ENCODE data around the gene STK10. TPM values are rescaled to one million over a fixed set of nuclear protein-coding genes. Genes with fewer than 3 reads are reported as not detected.
"Not testable (repeated sequence)": the region's sequence is repeated elsewhere in the genome, so short reads cannot be mapped to it uniquely, and the experiment has no call there.

STK10 gene
- total RNA-seq, 1 experiment from 2014 or later, result 24.9 TPM

DNA sequence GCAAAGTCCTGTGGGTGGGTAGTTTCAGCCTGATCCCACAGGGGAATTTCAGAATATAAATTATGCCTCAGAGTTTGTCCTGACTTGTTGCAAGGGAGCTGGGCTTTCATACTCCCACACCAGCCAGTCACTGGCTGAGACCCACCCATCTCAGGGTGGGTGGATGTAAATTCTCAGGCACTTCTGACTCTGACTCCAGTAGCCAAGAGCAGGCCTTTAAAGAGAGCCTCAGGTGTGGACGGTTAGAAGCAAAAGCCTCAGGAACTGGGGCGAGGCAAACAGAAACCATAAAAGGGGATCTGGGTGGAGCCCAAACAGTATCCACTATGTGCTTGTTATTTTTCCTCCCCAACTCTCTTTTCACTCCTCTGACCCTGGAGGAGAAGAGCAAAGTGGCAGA lies 153.0 kb downstream of the STK10 start:
- no peaks in the 10 kb centered on the region for H3K9me2 ChIP-seq (replicated peaks; ENCODE audit: insufficient read depth, low read length)
- no peaks in the 10 kb centered on the region for H3K9me3 ChIP-seq (ENCODE audit: low read length)
- H4K20me1 ChIP-seq (ENCODE audit: insufficient read depth, low read depth, low read length), result no peaks in the 10 kb centered on the region
- H3K4me3 ChIP-seq (ENCODE audit: low read length), result no peak overlapping the region
- H3K4me1 ChIP-seq (ENCODE audit: low read length), result no peaks in the 10 kb centered on the region
- H3K4me2 ChIP-seq (ENCODE audit: low read depth, low read length, poor library complexity, severe bottlenecking), result no peak overlapping the region
- no peak overlapping the region for H3K9ac ChIP-seq (ENCODE audit: low read length)
- DNase-seq, result no peak
- H2AFZ ChIP-seq (ENCODE audit: low read length), result no peak overlapping the region
- H3K27ac ChIP-seq (ENCODE audit: low read length), result no peak overlapping the region
- H3K36me3 ChIP-seq (ENCODE audit: insufficient read depth, low read length), result no peaks in the 10 kb centered on the region
- no peaks in the 10 kb centered on the region for H3K27me3 ChIP-seq (ENCODE audit: low read length)
- H3K79me2 ChIP-seq (ENCODE audit: low read length), result no peaks in the 10 kb centered on the region

DNA sequence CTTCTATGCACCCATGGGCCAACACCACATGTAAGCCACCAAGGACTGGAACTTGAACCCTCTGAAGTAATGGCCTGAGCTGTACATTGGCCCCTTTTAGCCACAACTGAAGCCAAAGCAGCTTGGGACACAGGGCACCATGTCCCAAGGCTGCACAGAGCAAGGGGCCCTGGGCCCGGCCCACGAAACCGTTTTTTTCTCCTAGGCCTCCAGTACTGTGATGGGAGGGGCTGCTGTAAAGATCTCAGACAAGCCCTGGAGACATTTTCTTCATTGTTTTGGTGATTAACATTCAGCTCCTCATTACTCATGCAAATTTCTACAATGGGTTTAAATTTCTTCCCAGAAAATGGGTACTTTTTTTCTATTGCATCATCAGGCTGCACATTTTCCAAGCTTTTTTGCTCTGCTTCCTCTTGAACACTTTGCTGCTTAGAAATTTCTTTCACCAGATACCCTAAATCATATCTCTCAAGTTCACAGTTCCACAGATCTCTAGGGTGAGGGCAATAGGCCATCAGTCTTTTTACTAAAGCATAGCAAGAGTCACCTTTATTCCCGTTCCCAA lies 156.0 kb downstream of the STK10 start:
- no peak overlapping the region for H3K27ac ChIP-seq (ENCODE audit: low read length)
- H3K9me3 ChIP-seq (ENCODE audit: low read length), result no peaks in the 10 kb centered on the region
- no peak overlapping the region for H2AFZ ChIP-seq (ENCODE audit: low read length)
- H3K36me3 ChIP-seq (ENCODE audit: insufficient read depth, low read length), result no peaks in the 10 kb centered on the region
- no peak overlapping the region for H3K9ac ChIP-seq (ENCODE audit: low read length)
- H3K9me2 ChIP-seq (replicated peaks; ENCODE audit: insufficient read depth, low read length), result no peaks in the 10 kb centered on the region
- H3K4me2 ChIP-seq (ENCODE audit: low read depth, low read length, poor library complexity, severe bottlenecking), result no peak overlapping the region
- H3K79me2 ChIP-seq (ENCODE audit: low read length), result no peaks in the 10 kb centered on the region
- DNase-seq, result no peak
- peaks cover 8% of the 10 kb centered on the region for H3K4me1 ChIP-seq (ENCODE audit: low read length)
- H3K4me3 ChIP-seq (ENCODE audit: low read length), result no peak overlapping the region
- no peaks in the 10 kb centered on the region for H3K27me3 ChIP-seq (ENCODE audit: low read length)
- no peaks in the 10 kb centered on the region for H4K20me1 ChIP-seq (ENCODE audit: insufficient read depth, low read depth, low read length)

DNA sequence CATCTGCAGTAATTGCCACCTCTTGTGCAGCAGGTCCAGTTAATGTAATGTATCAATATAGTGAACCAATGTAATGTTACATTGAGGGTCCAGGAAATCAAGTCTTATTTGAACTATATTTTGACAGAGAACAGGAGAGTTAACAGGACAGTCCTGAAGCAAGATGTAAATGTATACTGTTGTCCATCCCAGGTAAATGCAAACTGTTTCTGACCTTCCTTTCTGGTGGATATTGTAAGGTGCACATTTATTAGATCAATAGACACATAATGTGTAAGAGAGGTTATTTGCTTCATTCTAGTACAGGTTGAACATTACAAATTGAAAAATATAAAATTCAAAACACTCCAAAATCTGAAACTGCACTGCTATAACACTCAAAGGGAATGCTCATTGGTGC lies 158.1 kb downstream of the STK10 start:
- no peaks in the 10 kb centered on the region for H4K20me1 ChIP-seq (ENCODE audit: insufficient read depth, low read depth, low read length)

DNA sequence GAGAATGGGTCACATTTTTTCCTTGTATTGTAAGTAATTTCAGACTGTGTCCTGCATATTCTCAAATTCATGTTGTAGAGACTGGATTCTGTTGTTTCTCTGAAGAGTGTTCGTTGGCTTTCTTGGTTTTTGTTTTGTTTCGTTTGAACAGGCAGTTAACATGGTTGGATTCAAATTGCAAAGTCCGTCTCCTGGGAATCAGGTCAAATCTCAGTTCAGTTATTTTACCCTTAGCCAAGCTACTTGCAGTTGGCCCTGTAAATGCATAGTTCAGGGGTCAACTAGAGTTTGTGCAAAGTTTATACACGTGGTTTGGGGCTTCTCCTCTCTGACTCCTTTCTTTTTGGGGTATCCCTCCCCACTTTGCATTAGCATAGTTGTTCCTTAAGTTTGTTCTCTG lies 159.9 kb downstream of the STK10 start:
- Histone ChIP-seq H3K9ac (ENCODE audit: low read length) (no peak overlapping the region), H4K20me1 (ENCODE audit: insufficient read depth, low read depth, low read length) (no peaks in the 10 kb centered on the region), H3K79me2 (ENCODE audit: low read length) (no peaks in the 10 kb centered on the region), H3K36me3 (ENCODE audit: insufficient read depth, low read length) (no peaks in the 10 kb centered on the region), H2AFZ (ENCODE audit: low read length) (no peak overlapping the region), H3K9me3 (ENCODE audit: low read length) (no peaks in the 10 kb centered on the region), H3K27me3 (ENCODE audit: low read length) (no peaks in the 10 kb centered on the region), H3K9me2 (replicated peaks; ENCODE audit: insufficient read depth, low read length) (no peaks in the 10 kb centered on the region), H3K4me1 (ENCODE audit: low read length) (peaks cover 8% of the 10 kb centered on the region), H3K4me3 (ENCODE audit: low read length) (no peak overlapping the region), H3K27ac (ENCODE audit: low read length) (no peak overlapping the region), H3K4me2 (ENCODE audit: low read depth, low read length, poor library complexity, severe bottlenecking) (no peak overlapping the region)
- DNase-seq, result no peak

More for the DNA sequence above, 158.1 kb downstream of the STK10 start:
- Histone ChIP-seq H3K79me2 (ENCODE audit: low read length) (no peaks in the 10 kb centered on the region), H2AFZ (ENCODE audit: low read length) (no peak overlapping the region), H3K27me3 (ENCODE audit: low read length) (no peaks in the 10 kb centered on the region), H3K4me1 (ENCODE audit: low read length) (peaks cover 8% of the 10 kb centered on the region), H3K9me3 (ENCODE audit: low read length) (no peaks in the 10 kb centered on the region), H3K9ac (ENCODE audit: low read length) (no peak overlapping the region), H3K9me2 (replicated peaks; ENCODE audit: insufficient read depth, low read length) (no peaks in the 10 kb centered on the region), H3K4me3 (ENCODE audit: low read length) (no peak overlapping the region), H3K4me2 (ENCODE audit: low read depth, low read length, poor library complexity, severe bottlenecking) (no peak overlapping the region), H3K36me3 (ENCODE audit: insufficient read depth, low read length) (no peaks in the 10 kb centered on the region), H3K27ac (ENCODE audit: low read length) (no peak overlapping the region)
- DNase-seq, result no peak

DNA sequence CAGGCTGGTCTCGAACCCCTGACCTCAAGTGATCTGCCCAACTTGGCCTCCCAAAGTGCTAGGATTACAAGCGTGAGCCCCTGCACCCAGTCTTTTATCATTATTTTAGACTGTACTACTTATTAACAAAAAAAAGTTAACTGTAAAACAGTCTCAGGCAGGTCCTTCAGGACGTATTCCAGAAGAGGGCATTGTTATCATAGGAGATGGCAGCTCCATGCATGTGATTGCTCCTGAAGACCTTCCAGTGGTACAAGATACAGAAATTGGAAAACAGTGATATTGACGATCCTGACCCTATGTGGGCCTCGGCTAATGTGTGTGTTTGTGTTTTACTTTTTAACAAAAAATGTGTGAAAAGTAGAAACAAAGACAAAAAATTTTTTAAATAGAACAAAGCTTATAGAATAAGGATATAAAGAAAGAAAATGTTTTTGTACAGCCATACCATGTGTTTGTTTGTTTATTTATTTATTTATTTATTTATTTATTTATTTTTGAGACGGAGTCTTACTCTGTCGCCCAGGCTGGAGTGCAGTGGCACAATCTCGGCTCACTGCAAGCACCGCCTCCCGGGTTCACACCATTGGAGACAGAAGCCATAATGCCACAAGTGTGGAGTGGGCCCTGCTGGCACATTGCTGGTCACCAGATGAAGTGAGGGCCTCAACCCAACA lies 167.8 kb downstream of the STK10 start:
- H3K9me2 ChIP-seq (replicated peaks; ENCODE audit: insufficient read depth, low read length); H4K20me1 ChIP-seq (ENCODE audit: insufficient read depth, low read depth, low read length); DNase-seq; H3K4me3 ChIP-seq (ENCODE audit: low read length); H2AFZ ChIP-seq (ENCODE audit: low read length); H3K79me2 ChIP-seq (ENCODE audit: low read length); H3K27me3 ChIP-seq (ENCODE audit: low read length); H3K27ac ChIP-seq (ENCODE audit: low read length); H3K4me1 ChIP-seq (ENCODE audit: low read length); H3K36me3 ChIP-seq (ENCODE audit: insufficient read depth, low read length); H3K9ac ChIP-seq (ENCODE audit: low read length); H3K9me3 ChIP-seq (ENCODE audit: low read length); H3K4me2 ChIP-seq (ENCODE audit: low read depth, low read length, poor library complexity, severe bottlenecking): not testable (repeated sequence)

DNA sequence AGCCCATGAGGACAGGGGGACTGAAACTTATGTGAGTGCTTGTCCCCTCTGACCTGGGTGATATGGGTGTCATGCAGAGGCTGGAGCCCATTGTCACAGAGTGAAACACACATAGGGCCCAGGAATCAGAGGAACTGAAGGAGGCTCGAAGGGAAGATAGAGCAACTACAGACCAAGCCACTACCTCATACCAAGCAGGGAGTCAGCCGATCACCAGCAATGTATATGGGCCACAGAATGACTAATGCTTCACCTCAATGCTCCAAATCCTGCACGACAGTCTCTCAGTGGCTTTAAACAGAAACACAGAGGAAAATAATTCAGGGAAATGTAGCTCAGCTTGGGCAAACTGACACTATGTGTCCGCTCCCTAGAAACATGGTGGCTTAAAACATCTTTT lies 172.7 kb downstream of the STK10 start:
- Histone ChIP-seq H3K9me3 (ENCODE audit: low read length) (no peaks in the 10 kb centered on the region), H3K4me3 (ENCODE audit: low read length) (no peak overlapping the region), H3K79me2 (ENCODE audit: low read length) (no peaks in the 10 kb centered on the region), H3K4me1 (ENCODE audit: low read length) (no peaks in the 10 kb centered on the region), H2AFZ (ENCODE audit: low read length) (no peak overlapping the region), H3K4me2 (ENCODE audit: low read depth, low read length, poor library complexity, severe bottlenecking) (no peak overlapping the region), H3K27ac (ENCODE audit: low read length) (no peak overlapping the region), H4K20me1 (ENCODE audit: insufficient read depth, low read depth, low read length) (no peaks in the 10 kb centered on the region), H3K9me2 (replicated peaks; ENCODE audit: insufficient read depth, low read length) (no peaks in the 10 kb centered on the region), H3K27me3 (ENCODE audit: low read length) (no peaks in the 10 kb centered on the region), H3K9ac (ENCODE audit: low read length) (no peak overlapping the region), H3K36me3 (ENCODE audit: insufficient read depth, low read length) (no peaks in the 10 kb centered on the region)
- DNase-seq, result no peak

DNA sequence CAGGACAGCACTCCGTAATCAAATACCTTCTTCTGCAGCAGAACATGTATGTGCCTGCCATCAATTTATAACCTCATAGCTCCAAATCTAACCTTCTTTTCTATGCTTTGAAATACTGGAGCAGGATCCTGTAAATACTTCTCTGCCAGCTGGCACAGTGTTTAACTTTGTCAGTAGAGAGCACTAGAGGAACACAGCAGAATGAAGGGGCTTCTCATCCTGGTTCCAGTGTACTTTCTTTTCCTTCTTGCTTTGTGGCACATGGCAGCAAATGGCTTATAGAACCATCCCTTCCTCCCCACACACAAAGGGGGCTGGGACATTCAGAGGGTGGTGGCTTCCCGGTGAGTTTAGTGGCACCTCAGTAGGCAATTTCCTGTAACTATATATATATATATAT lies 177.7 kb downstream of the STK10 start:
- Histone ChIP-seq H2AFZ (ENCODE audit: low read length) (no peak overlapping the region), H4K20me1 (ENCODE audit: insufficient read depth, low read depth, low read length) (peaks cover 4% of the 10 kb centered on the region; the same call in 1 of the 2 replicates), H3K9me2 (replicated peaks; ENCODE audit: insufficient read depth, low read length) (no peaks in the 10 kb centered on the region), H3K79me2 (ENCODE audit: low read length) (peaks cover 17% of the 10 kb centered on the region), H3K4me1 (ENCODE audit: low read length) (peaks cover 8% of the 10 kb centered on the region), H3K36me3 (ENCODE audit: insufficient read depth, low read length) (no peaks in the 10 kb centered on the region), H3K4me3 (ENCODE audit: low read length) (no peak overlapping the region), H3K27me3 (ENCODE audit: low read length) (no peaks in the 10 kb centered on the region), H3K9me3 (ENCODE audit: low read length) (no peaks in the 10 kb centered on the region), H3K9ac (ENCODE audit: low read length) (no peak overlapping the region), H3K27ac (ENCODE audit: low read length) (no peak overlapping the region), H3K4me2 (ENCODE audit: low read depth, low read length, poor library complexity, severe bottlenecking) (no peak overlapping the region)
- DNase-seq, result no peak

DNA sequence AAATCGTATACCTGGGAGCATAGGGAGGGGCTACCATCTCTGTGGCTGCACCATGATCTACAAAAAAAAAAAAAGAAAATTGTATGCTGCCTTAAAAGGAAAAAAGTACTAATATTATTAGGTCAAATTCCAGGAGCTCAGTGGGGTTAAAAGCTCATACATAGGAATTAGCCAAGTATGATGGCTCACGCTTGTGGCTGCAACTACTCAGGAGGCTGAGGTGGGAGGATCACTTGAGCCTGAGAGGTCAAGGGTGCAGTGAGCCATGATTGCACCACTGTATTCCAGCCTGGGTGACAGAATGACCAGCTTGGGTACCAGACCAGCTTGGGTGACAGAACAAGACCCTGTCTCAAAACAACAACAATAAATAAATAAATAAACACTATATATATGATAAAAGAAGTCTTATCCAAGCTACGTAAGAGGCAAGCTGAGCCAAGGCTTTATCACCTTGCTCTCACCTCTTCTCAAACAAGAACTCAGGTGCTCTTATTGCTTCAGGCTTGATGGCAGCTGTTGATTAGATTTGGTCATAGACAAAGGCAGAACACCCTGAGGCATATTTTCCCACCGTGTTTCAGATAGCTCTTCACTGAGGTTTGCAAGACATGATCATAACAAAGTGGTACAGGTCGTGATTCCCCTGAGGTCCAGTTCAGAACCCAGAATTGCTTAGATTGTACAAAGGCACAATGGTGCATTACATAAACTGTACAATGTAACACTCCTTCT lies 178.3 kb downstream of the STK10 start:
- H3K9ac ChIP-seq (ENCODE audit: low read length), result no peak overlapping the region
- no peak for DNase-seq
- H3K9me2 ChIP-seq (replicated peaks; ENCODE audit: insufficient read depth, low read length), result no peaks in the 10 kb centered on the region
- H4K20me1 ChIP-seq (ENCODE audit: insufficient read depth, low read depth, low read length), result peaks cover 10% of the 10 kb centered on the region; the same call in 1 of the 2 replicates
- H3K9me3 ChIP-seq (ENCODE audit: low read length), result no peaks in the 10 kb centered on the region
- H2AFZ ChIP-seq (ENCODE audit: low read length), result no peak overlapping the region
- H3K36me3 ChIP-seq (ENCODE audit: insufficient read depth, low read length), result no peaks in the 10 kb centered on the region
- peaks cover 23% of the 10 kb centered on the region for H3K79me2 ChIP-seq (ENCODE audit: low read length)
- no peak overlapping the region for H3K27ac ChIP-seq (ENCODE audit: low read length)
- no peak overlapping the region for H3K4me3 ChIP-seq (ENCODE audit: low read length)
- H3K4me1 ChIP-seq (ENCODE audit: low read length), result peaks cover 12% of the 10 kb centered on the region
- no peak overlapping the region for H3K4me2 ChIP-seq (ENCODE audit: low read depth, low read length, poor library complexity, severe bottlenecking)
- no peaks in the 10 kb centered on the region for H3K27me3 ChIP-seq (ENCODE audit: low read length)
